ENCODE data around the gene KRT75. TPM values are rescaled to one million over a fixed set of nuclear protein-coding genes. Genes with fewer than 3 reads are reported as not detected.

The KRT75 gene
- total and polyA plus RNA-seq, 2 donors (not counting 3 experiments of a cell fraction or from before 2014, with no cell fraction given): not detected

DNA sequence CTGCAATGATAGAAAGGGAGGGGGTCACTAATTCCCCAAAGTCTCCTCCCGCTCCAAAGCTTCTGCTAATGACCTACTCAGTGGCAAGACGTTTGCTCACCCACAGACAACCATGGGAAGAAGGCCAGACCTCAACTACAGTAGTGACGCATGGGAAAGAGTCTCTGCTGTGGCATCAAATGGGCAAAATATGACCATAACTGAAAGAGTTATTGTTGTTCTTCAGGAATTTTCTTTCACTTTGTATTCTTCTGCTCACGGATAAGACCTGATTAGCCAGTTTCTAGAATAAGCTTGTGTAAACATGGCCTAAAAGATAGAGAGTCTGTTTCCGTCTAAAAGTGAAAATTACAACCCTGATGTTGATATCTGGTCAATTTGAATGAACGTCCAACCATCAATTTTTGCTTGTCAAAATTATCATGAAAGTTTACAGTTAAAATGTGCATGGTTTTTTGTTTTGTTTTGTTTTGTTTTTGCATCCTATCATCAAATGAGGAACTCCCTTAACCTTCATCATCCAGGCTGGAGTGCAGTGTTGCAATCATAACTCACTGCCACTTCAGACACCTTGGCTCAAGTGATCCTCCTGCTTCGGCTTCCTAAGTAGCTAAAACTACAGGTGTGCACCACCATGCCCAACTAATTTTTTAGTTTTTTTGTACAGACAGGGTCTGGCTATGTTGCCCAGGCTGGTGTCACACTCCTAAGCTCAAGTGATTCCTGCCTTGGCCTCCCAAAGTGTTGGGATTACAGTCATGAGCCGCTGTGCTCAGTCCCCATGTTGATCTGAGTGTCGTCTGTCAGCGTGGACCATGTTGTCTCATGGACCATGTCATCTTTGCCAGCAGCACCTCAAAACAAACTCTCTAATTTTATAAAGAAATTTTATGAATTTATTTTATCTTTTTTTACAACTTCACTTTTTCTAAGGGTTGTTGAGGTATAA lies 10.8 kb upstream of the KRT75 start:
- TF ChIP-seq POLR2AphosphoS5 (IDR thresholded peaks at IDR 0.05; ENCODE audit: insufficient read depth, low read depth, low read length) (no peak), MYC (IDR thresholded peaks at IDR 0.05; ENCODE audit: low read depth, low read length) (no peak), EZH2 (IDR thresholded peaks at IDR 0.05; ENCODE audit: borderline replicate concordance, low read depth, low read length, severe bottlenecking) (no peak), JUN (IDR thresholded peaks at IDR 0.05; ENCODE audit: borderline replicate concordance, insufficient read depth, insufficient read length, low read depth) (no peak), POLR2A (IDR thresholded peaks at IDR 0.05; ENCODE audit: low read depth, low read length) (no peak), FOS (IDR thresholded peaks at IDR 0.05; ENCODE audit: borderline replicate concordance, insufficient read depth, low read length) (no peak), GATA2 (IDR thresholded peaks at IDR 0.05; ENCODE audit: insufficient read depth, insufficient read length, low read depth, low read length) (no peak)
- TF ChIP-seq, protein P1, sequence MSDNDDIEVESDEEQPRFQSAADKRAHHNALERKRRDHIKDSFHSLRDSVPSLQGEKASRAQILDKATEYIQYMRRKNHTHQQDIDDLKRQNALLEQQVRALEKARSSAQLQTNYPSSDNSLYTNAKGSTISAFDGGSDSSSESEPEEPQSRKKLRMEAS (IDR thresholded peaks at IDR 0.05; ENCODE audit: insufficient read depth, insufficient read length): no peak
- TF ChIP-seq, protein P2, sequence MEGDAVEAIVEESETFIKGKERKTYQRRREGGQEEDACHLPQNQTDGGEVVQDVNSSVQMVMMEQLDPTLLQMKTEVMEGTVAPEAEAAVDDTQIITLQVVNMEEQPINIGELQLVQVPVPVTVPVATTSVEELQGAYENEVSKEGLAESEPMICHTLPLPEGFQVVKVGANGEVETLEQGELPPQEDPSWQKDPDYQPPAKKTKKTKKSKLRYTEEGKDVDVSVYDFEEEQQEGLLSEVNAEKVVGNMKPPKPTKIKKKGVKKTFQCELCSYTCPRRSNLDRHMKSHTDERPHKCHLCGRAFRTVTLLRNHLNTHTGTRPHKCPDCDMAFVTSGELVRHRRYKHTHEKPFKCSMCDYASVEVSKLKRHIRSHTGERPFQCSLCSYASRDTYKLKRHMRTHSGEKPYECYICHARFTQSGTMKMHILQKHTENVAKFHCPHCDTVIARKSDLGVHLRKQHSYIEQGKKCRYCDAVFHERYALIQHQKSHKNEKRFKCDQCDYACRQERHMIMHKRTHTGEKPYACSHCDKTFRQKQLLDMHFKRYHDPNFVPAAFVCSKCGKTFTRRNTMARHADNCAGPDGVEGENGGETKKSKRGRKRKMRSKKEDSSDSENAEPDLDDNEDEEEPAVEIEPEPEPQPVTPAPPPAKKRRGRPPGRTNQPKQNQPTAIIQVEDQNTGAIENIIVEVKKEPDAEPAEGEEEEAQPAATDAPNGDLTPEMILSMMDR (IDR thresholded peaks at IDR 0.05; ENCODE audit: extremely low read depth in 1 of 2, insufficient read depth in 1 of 2, low read depth in 1 of 2, low read length in 2 of 2): no peak
- BruUV-seq (replicated peaks): no TSS peak
- no peaks in the 10 kb centered on the region for H4K20me1 ChIP-seq (replicated peaks; ENCODE audit: control insufficient read depth, extremely low read depth, insufficient read depth, low read length)
- no peak overlapping the region for H3K4me3 ChIP-seq (replicated peaks in 1 of 3; ENCODE audit: insufficient read depth in 1 of 3, low read depth in 1 of 3, low read length in 3 of 3)
- H3K9me1 ChIP-seq (replicated peaks; ENCODE audit: control insufficient read depth, extremely low read depth, insufficient read depth, low read length): no peaks in the 10 kb centered on the region
- intact Hi-C loops (cut with micrococcal nuclease) (no loop called here), dilution Hi-C loops (cut with MboI; ENCODE audit: extremely low pct_ligation_motif_present, low sequenced_read_pairs) (no loop called here)
- no peaks in the 10 kb centered on the region for H3K4me1 ChIP-seq (ENCODE audit: control insufficient read depth, extremely low read depth, insufficient read depth, low read length)
- H3K36me3 ChIP-seq (ENCODE audit: control insufficient read depth in 2 of 2, extremely low read depth in 1 of 2, insufficient read depth in 2 of 2, low read length in 2 of 2): no peaks in the 10 kb centered on the region
- no peak for FAIRE-seq
- POLR2A ChIA-PET: no interaction called here
- no peaks in the 10 kb centered on the region for H3K9me3 ChIP-seq (replicated peaks; ENCODE audit: control insufficient read depth, insufficient read depth, low read length)
- peaks cover 7 to 8% of the 10 kb centered on the region in 2 experiments for H3K27me3 ChIP-seq (ENCODE audit: control insufficient read depth in 2 of 2, insufficient read depth in 2 of 2, low read length in 2 of 2)
- no peak overlapping the region for H3K9ac ChIP-seq (replicated peaks; ENCODE audit: extremely low read depth, insufficient read depth, low read length)
- no peak overlapping the region for H3K4me2 ChIP-seq (ENCODE audit: insufficient read depth, low read length)
- no peak overlapping the region for H2AFZ ChIP-seq (ENCODE audit: low read depth, low read length)
- CTCF ChIA-PET: no interaction called here
- no peaks in the 10 kb centered on the region for H3K79me2 ChIP-seq (ENCODE audit: control insufficient read depth, insufficient read depth, low read length)
- H3K27ac ChIP-seq (ENCODE audit: insufficient read depth, low read depth, low read length): no peak overlapping the region
- no peak for DNase-seq (ENCODE audit: low read depth, low spot score)

Data from endothelial cell of umbilical vein (primary cell).